HuH-7 (cell line): ENCODE data around the gene C16orf86.
A peak's percentile ranks its signal among the peaks of the same experiment; 100 is the strongest.
"Not testable (repeated sequence)": the region's sequence is repeated elsewhere in the genome, so short reads cannot be mapped to it uniquely, and the experiment has no call there.

Experiments
- DNase-seq: peaks from one replicate; pipeline ENCODE4 v3.0.0; 2011; ENCODE audit warnings: low spot score

The C16orf86 gene

DNA sequence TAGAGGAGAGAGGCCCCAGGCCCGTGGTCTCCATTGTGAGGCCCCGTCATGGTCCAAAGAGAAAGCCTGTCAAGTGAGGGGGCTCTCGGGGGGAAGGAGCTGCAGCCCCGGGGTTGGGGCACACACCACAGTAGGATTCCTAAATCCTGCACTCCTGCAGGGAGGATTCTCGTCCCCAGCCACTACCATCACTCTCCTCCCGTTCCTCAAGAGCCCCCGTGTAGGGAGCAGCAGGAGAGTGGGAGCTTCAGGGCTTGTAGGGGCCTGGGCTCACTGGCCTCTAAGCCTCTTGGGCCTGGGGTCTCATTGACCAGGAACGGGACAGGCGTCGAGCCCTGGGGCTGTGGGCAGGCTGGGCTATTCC, 821 bp downstream of the C16orf86 start:
- DNase-seq: no peak

DNA sequence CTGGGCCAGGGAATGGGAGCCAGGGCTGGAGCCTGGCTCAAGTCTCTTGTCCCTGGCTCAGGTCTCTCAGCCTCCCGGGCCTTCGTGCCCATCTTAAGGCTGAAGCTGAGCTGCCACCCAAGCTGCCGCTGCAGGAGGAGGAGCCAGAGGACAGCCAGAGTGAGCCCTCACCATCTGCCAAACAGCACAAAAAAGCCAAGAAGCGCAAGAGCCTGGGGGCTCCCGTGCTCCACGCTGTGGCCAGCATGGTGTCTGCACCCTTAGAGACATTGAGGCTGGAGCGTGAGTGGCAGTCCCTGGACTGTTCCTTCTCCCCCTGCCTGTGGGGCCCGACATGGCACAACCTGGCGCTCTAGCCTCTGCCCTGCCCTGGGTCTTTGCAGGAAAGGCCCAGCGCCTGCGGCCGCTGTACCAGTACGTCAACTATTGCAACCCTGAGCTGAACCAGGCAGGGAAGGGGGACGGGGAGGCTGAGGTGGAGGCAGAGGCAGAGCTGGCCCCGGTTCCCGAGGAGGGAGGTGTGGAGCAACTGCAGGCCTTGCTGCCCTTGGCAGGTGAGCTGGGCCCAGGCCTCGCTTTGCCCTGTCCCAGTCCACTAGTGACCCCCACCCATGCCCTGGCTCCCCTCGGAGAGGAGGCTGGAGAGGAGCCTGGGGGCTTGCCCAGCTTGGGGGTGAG, 1.3 kb downstream of the C16orf86 start:
- peak; percentile 99 for DNase-seq

DNA sequence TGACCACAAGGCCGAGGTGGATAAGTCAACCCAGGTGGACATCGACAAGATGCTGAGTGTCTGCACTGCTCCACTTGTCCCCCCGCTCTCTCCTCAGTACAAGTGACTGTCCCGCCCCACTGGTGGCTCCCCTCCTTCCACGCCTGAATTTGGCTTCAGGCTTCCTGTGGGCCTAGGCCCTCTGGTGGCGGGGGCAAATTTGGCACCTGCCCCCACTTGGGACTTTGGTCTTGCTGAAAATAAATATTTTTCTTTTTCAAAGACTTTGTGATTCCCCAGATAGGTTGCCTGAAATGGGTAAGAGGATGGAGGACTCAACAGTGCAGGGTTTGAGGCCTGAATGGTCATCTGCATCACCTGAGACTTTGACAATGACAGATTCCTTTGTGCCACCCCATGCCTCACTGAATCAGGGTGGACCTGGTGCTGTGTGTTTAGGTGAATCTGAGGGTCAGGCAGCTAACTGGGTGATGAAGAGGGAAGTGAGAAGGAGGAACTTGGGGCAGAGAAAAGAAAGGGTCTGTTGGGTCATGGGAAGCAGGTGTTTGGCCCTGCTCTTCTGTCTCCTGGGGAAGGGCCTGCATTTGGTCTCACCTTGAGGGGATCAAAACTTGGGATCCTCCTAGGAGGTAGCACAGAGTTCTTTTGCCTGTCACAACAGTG, 2.0 kb downstream of the C16orf86 start:
- no peak for DNase-seq

DNA sequence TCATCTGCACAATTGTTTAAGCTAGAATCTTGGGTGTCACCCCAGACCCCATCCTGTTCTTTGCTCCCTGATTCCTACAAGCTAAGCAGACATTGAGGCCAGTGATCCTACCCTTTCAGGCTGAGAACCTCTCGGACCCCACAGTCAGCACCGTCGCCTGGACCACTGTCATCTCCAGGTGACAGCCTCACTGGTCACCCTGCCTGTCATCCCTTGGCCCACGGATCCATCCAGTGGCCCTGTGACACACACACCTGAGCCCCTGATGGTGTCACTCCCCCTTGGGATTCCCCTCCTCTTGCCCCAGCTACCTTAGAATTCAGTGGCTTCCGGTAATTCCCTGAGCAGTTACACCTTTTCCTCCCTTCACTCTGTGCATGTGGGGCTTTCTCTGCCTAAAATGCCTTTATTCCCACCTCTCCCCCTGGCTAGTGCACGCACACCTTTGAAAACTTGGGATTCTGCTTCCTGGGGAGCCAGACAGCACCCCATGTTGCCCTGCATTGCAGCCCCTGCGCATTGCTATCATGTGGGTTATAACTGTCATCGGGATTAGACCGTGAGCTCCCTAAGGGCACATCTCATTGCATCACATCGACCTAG, 3.0 kb downstream of the C16orf86 start:
- no peak for DNase-seq

DNA sequence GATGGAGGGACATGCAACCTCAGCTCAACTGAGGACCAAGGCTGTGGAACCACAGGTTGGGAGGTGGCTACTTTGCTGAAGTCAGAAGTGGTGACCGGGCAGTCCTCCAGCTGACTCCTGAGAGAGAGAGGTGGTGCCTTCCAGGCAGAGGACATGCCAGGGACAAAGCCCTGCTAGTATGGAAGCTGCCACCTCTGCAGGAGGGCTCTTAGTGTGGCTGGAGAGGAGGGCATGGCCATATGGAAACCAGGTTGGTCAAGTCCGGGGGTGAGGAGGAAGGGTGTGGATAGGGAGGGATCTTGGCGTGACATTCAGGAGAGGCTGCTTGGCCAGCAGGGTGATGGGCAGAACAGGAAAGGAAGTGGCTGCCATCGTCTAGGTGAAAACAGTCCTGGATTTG, 5.7 kb downstream of the C16orf86 start:
- DNase-seq: no peak

DNA sequence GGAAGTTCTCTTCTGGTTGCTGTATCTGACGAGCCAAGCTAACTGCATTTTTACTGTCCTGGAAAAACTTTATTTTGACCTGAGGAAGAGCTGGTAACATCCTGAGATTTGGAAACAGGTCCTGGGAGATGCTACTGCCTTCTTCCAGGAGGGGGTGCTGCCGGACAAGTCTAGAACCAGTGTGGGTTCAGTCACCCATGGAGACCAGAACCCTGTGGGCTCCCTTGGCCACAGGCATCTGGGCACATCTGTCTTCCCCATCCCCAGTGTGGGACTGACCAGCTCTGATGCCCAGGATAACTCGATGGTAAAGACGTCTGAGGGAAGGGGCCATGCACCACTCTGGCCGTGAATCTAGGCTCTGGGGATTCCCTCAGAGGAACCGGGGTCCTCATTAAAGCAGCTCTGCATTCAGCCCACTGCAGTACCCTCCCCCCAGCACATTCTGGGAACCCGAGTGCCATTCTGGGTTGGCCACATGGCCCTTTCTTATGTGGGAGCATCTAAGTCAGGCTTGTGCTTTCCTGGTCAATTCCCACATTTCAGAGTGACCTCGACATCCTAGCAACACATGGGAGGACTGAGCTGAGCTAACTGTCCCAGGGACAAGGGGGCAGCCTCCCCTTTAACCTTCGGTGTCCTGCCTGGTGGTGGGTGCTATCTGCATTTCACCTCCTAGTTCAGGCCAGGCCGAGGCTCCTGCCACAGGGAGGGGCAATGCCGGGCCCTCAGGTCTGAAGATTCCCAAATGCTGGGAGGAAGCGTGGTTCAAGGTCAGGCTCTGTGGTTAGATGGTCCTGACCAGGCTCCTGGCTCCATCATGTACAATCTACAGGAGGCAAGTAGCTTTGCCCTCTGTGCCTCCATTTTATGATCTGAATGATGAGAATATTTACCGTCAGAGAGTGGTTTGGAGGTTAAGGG, 6.4 kb downstream of the C16orf86 start:
- peak; percentile 91 for DNase-seq

DNA sequence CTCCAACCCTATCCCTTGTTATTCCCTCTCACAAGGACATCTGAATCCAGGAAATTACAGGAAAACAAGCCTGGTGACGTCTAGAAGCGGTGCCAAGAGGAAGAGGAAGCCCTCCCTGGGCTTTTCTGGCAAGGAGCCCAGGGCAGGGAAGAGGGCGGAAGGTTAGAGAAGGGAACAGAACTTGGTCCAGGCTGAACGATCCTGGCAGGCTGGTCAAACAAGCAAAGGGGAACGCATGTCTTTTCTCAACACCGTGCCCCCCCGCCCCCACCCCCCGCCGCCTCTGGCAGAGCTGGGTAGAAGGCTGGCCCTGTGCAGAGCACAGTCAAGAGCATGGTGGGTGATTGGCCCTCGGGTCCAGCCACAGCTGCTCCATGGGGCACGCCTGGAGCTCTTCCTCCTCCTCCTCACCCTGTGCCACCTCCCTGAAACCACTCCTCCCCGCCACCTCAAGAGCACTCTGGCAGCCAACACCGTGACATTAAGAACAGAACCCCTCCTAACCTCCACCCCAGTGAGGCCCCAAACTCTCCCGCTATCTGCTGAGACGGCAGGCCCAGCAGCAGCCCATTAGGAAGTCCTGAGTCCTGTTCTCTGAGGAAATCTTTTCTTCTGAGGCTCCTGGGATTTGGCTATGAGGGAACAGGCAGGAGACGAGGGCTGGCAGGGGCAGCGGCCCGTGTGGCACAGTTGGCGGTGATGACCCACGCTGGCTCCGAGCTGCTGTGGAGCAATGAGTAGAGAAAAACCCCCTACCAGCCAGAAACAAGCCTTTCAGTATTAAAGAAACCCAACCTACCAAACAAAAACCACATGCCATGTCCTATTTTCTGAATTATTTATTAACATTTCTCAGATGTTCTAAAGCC, 7.3 kb downstream of the C16orf86 start:
- no peak for DNase-seq

DNA sequence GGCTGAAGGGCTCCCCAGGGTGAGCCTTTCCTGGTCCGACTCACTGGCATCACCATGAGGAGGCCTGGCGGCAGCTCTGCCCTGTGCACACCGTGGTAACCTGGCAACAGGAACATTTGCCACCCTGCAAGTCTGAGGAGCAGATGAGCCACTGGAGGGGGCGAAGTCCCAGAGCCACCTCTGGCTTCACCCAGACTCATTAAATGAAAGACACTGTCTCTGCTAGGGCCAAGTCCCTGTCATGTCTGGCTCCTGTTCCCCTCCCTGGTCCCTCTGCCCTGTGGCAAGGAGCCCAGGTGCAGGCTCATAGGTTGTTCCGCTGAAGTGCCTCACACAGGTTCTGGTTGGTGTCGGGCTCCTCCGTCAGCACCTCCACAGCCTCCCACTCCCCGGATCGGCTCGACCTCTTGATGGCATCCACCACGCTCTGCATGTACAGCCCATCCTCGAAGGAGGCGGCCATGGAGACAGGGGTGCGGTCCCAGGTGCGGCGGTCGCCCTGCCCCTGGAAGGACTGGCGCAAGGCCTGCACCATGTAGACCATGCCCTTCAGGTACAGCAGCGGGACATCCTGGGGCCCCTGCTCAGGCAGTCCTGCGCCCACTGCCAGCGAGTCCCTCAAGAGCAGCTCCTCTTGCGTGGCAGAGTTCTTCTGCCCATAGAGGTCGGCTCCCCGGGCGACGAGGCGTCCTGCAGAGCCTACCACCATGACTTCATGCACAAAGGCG, 8.4 kb downstream of the C16orf86 start:
- DNase-seq: no peak

DNA sequence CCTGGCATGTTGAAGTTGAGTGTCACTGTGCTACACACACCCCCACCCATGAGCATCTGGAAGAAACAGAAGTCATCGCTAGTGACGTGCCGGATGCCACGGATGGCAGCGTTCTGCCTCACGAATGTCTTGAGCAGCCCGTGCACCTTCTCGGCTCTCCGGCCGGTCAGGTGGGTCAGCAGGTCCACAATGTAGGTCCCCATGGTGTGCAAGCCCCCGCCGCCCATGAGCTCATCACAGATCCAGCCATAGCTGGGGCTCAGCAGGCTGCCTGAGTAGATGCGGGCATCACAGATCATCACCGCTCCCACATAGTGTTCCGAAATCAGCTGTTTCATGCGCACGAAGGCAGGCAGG, 8.9 kb downstream of the C16orf86 start:
- no peak for DNase-seq

DNA sequence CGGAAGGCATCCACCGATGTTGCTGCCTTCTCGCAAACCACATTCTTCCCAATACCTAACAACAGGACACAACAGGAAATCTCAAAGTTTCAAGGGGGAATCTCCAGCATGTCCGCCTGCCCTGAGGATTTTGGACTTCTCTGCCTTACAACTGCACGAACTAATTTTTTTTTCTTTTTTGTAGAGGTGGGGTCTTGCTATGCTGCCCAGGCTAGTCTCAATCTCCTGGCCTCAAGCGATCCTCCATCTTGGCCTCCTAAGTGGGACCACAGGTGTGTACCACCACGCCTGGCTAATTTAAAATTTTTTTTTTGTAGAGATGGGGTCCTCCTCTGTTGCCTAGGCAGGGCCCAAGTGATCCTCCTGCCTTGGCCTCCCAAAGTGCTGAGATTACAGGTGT, 9.4 kb downstream of the C16orf86 start:
- no peak for DNase-seq

DNA sequence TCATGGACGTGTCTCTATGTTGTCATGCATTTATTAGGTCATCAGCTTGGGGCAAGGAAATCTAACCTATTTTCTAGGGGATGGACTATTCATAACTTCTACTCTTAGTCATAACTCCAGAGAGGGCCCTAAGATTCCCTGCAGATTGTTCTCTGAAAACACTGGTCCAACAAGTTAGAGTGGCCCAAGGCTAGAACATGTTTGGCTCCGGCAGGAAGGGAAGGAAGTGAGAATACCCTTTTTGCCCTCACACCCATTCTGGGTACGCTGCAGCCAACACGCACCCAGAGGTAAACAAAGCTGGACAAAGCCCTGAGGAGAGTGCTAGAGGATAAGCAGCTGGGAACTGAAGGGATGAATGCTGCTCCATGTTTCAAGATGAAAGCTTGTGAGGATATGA, 9.9 kb downstream of the C16orf86 start:
- no peak for DNase-seq

DNA sequence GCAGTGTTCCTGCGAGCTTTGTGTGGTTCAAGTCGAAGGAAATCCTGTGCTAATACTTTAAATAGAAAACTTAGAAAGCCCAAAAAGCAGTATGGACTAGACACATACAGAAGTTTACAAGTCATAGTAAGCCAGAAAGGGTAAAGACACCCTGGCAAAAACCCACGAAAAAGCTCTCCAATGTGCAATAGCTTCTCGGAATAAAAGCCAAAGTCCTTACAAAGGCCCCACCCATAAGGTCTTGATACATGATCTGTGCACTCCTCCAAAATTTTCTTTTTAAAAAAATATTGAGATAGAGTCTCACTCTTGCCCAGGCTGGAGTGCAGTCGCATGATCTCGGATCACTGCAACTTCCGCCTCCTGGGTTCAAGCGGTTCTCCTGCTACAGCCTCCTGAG, 10.3 kb downstream of the C16orf86 start:
- no peak for DNase-seq

DNA sequence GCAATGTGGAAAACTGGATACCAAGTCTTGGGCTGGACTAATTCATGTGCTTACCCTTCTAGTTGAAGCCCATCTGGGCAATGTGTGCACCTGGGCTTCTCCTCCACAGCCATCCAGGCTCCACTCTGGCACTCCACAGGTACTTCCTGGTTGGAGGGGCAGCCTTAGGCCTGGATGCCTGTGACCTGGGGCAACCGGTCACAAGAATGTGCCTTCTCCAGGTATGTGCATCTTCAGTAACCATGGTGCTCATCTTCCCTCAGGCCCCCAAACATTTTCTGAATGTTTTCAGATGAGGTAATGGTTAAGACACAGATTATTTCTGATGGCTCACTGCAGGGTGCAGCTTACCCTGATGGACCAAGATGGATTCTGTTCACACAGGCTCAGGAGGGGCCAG, 11.1 kb downstream of the C16orf86 start:
- DNase-seq: no peak

DNA sequence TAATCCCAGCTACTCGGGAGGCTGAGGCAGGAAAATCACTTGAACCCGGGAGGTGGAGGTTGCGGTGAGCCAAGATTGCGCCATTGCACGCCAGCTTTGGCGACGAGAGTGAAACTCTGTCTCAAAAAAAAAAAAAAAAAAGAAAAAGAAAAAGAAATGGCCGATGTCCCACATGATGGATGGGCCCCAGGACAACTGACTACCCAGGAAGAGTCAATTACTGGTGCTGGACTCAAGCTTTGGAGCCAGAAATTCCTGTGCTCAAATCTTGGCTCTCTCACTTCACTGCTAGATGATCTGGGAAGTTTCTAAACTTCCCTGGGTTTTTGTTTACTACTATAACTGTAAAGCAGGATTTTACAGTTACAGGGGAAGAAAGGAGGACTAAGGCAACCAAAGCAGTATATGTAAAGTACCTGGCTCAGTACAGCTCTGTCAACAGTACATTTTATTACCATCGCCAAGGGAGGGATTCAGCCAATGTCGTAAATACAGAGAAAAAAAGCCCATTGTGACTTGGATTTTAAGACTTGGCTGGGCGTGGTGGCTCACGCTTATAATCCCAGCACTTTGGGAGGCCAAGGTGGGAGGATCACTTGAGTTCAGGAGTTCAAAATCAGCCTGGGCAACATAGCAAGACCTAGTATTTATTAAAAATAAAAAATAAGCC, 11.9 kb downstream of the C16orf86 start:
- peak; percentile 78 for DNase-seq

DNA sequence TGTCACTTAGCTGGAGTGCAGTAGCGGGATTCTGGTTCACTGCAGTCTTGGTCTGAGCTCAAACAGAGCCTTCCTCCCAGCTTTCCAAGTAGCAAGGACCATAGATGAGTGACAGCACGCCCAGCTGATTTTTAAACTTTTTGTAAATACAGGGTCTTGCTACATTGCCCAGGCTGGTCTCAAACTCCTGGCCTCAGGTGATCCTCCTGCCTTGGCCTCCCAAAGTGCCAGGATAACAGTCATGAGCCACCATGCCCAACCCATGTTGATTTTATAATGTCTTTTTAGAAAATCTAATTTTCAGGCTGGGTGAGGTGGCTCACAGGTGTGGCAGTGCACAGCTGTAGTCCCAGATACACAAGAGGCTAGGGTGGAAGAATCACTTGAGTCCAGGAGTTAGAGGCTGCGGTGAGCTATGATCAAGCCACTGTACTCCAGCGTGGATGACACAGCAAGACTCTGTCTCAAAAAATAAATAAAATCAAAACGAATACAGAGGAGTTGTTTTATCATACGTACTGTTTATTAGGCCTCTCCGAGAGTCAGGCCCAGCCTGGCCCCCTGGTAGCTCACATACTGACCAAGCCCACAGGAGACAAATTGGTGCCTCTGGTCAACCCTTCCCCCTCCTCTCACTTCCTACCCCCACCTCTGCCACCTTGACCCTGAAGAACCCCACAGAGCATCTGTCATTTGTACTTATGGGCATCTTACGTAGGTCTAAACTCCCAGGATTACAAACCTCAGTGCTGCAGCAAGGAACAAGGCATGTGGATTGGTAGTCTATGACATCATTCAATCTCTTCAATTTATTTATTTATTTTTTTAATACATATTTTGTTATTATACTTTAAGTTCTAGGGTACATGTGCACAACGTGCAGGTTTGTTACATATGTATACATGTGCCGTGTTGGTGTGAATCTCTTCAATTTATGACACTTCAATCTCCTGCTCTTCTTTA, 13.6 kb downstream of the C16orf86 start:
- no peak for DNase-seq

DNA sequence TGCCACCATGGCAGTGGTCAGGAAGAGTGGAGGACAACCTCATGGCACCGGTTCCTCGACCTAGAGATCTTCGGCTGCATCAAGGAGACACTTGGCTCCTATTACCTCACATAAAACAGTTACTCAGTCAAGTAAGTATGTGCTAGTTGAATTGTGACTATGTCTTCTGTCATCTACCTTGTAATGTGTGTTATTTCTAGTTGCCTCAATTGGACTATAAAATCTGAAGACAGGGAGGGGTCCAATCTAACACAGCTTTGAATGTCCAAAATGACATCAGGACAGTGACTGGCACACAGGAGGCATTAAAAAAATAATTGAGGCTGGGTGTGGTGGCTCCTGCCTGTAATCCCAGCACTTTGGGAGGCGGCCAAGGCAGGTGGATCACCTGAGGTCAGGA, 17.2 kb downstream of the C16orf86 start:
- no peak for DNase-seq

DNA sequence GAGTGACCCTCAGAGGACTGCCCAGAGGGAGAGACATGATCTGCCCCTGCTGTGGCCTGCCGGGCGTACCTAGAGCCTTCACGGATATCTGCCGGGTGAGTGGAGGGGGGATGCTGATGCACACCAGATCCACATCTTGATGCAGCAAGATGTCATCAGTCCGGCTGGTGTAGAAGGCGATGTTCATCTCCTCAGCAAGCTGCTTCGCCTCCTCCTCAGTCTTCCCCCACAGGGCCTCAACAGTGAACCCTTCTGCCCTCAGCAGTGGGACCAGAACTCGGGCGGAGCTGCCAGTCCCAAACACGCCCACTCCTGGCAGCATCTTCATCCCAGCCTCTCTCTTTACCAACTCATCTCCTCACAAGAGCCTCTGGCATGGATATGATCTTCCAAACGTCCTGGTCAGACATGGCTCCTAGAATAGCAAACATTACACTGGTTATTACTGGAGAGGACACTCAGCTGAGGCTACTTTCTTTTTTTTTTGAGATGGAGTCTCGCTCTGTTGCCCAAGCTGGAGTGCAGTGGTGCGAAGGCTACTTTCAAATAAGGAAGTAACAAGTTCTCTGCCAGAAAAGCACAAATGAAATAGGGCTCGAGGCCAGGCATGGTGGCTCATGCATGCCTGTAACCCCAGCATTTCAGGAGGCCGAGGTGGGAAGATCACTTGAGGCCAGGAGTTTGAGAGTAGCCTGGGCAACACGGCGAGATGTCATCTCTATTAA, 18.9 kb downstream of the C16orf86 start:
- no peak for DNase-seq

DNA sequence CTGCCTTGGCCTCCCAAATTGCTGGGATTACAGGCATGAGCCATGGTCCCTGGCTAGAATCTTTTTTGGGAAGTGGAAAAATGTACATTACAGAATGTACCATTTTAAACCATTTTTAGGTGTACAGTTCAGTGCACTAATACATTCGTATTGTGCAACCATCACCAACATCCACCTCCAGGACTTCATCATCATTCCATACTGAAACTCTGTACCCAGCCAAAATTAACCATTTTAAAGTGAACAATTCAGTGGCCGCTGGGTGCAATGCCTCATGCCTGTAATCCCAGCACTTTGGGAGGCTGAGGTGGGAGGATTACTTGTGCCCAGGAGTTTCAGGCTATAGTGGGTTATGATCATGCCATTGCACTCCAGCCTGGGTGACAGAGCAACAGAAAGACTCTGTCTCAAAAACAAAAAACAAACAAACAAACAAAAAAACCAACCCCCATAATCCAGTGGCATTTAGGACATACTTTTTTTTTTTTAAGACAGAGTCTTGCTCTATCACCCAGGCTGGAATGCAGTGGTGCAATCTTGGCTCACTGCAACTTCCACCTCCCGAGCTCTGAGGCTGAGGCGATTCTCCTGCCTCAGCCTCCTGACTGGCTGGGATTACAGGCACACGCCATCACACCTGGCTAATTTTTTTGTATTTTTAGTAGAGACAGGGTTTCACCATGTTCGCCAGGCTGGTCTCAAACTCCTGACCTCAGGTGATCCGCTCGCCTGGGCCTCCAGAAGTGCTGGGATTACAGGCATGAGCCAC, 27.1 kb downstream of the C16orf86 start:
- DNase-seq: not testable (repeated sequence)
